ENCODE measurements around the gene CACNA1D.

GRCh38 chr3:53694666-53695323 lies 200.4 kb downstream of the CACNA1D start:
- TF ChIP-seq CTCF (IDR thresholded peaks at IDR 0.05) = no peak
- no peak for TF ChIP-seq ZFX (IDR thresholded peaks at IDR 0.05; ENCODE audit: borderline replicate concordance)
